ENCODE data around the gene PRICKLE2.

GRCh38 chr3:64097920-64098319 is 127.3 kb downstream of the PRICKLE2 start:
- TF ChIP-seq CTCF (conservative IDR thresholded peaks at IDR 0.05; ENCODE audit: low read depth in 2 of 2) (no peak), EZH2phosphoT487 (IDR thresholded peaks at IDR 0.05; ENCODE audit: unreplicated experiment) (no peak), EZH2 (IDR thresholded peaks at IDR 0.05; ENCODE audit: low read depth, unreplicated experiment) (no peak), NANOG (IDR thresholded peaks at IDR 0.05; ENCODE audit: borderline replicate concordance) (no peak), POLR2AphosphoS5 (IDR thresholded peaks at IDR 0.05; ENCODE audit: low read depth) (no peak), REST (IDR thresholded peaks at IDR 0.05; ENCODE audit: unreplicated experiment) (no peak), JUNB (IDR thresholded peaks at IDR 0.05; ENCODE audit: unreplicated experiment) (no peak), ETS1 (IDR thresholded peaks at IDR 0.05) (no peak), CREB1 (CRISPR knock-in tag; IDR thresholded peaks at IDR 0.05; ENCODE audit: low read depth) (no peak), ZNF114 (CRISPR knock-in tag; IDR thresholded peaks at IDR 0.05) (no peak), ZNF331 (CRISPR knock-in tag; IDR thresholded peaks at IDR 0.05; ENCODE audit: low read depth) (no peak), ZNF462 (CRISPR knock-in tag; IDR thresholded peaks at IDR 0.05) (no peak), STAT1 (IDR thresholded peaks at IDR 0.05; ENCODE audit: unreplicated experiment) (no peak)

Measured in GM23338 (cell line).